GM13977 (cell line): Measurements from ENCODE around the gene C11orf68.

Source experiments
- DNase-seq: peaks from one replicate; pipeline ENCODE4 v3.0.0; 2012; ENCODE audit warnings: low spot score
- in situ Hi-C: fragments of 300-500 bp; cut with MboI; formaldehyde crosslinking; loops from one replicate; pipeline ENCODE4 v1.12.0; 2022; ENCODE audit warnings: low sequenced_read_pairs, low pct_unique_long_range_greater_than_20kb, mixed read lengths, inconsistent platforms; ENCODE audit not compliant: unreplicated experiment
- TF ChIP-seq, protein P1 (sequence below): IDR thresholded peaks from 2 replicates; pipeline ENCODE4 v1.5.1; 2012; ENCODE audit warnings: mild to moderate bottlenecking, control low read depth; ENCODE audit not compliant: insufficient read depth; ENCODE audit errors: extremely low read depth, missing control alignments

The C11orf68 gene

DNA sequence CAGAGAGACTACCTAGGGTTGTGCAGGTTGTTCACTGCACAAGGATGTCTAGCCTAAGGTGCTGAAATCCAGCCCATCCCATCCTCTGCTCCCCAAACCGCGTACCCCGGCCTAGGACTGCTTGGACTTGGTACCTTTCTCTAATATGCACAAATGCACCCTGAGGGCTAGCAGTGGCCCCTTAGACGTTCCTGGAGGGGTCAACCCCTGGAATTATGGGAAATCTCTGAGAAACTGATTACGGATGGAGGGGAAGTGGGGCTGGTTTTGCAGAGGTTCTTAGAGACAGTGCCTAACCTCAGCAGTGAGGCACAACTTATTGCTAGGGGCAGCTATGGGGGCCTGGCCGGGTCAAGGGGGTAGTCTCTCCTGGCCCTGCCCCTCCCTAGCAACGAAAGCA, 2.5 kb downstream of the C11orf68 start:
- no peak for DNase-seq
- TF ChIP-seq, protein P1, sequence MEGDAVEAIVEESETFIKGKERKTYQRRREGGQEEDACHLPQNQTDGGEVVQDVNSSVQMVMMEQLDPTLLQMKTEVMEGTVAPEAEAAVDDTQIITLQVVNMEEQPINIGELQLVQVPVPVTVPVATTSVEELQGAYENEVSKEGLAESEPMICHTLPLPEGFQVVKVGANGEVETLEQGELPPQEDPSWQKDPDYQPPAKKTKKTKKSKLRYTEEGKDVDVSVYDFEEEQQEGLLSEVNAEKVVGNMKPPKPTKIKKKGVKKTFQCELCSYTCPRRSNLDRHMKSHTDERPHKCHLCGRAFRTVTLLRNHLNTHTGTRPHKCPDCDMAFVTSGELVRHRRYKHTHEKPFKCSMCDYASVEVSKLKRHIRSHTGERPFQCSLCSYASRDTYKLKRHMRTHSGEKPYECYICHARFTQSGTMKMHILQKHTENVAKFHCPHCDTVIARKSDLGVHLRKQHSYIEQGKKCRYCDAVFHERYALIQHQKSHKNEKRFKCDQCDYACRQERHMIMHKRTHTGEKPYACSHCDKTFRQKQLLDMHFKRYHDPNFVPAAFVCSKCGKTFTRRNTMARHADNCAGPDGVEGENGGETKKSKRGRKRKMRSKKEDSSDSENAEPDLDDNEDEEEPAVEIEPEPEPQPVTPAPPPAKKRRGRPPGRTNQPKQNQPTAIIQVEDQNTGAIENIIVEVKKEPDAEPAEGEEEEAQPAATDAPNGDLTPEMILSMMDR: no peak
- in situ Hi-C loops: no loop called here

DNA sequence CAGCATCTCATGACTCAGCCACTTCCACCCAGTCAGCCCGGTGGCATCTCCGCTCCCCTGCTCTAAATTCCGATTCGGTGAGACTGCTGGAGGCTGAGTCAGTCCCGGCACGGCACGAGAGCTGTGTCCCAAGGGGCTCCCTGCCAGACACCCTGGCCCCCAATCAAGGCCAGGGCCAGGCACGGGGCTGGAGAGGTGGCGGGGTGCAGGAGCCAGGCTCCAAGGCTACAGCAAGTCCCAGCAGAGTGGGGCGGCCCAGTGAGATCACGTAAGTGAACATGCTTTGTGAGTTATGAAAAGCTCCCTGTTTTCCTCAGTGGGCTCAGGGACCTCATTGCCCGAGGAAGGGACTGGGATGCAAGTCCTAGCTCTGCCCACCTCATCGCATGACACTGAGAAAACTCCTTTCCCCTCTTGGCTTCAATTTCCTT, 3.0 kb downstream of the C11orf68 start:
- TF ChIP-seq, protein P1: no peak
- in situ Hi-C loops: no loop called here
- DNase-seq: no peak

DNA sequence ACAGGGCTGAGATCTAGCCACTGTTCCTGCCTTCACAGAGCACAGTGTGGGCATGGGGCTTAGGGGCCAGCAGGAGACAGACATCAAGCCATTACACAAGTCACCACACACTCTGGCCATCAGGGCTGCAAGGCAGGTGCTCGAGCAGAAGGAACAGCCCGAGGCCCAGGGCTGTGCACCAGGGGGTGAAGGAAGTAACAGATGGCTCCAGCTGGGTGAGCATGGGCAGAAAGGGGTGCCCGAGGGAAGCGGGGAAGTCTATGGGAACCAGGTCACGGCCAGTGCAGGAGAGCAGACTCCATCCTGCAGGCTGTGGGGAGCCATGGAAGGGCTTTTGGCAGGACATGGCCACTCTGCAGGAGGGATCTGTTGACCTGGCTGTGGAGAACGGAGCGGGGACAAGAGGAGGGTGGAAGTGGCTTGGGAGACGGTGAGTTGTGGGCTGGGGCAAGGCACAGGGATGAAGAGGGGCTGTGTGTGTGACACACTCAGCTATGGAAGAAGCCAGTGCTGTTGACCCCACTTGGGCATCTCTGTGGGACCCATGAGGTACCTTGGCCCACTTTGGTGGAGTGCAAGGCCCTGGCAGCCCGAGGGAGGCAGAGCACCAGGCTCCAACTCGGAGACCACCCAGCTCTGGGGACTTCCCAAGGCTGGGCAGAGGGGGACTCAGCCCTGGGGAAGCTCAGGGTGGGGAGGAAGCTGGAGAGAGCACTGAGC, 3.6 kb downstream of the C11orf68 start:
- no peak for DNase-seq
- TF ChIP-seq, protein P1: no peak
- in situ Hi-C loops: no loop called here

DNA sequence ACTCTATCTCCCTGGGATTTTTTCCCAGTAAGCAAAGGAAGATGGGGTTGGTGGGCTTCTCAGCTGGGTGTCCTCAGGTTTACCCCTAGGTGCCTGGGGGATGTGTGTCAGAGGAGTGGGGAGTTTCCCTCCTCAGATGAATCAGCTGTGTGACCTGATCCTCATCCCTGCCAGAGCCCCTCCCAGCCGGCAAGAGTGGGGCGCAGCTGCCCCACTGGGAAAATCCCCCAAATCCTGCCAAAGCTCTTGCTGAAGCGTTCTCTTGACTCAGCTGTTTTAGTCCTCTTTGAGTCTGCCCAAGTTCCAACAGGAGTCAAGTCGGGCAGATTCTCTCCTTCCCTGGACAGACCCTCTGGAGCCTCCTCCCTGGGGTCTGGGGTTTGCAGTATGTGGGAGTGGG, 6.0 kb downstream of the C11orf68 start:
- in situ Hi-C loops: no loop called here
- peak; percentile 50 for DNase-seq
- TF ChIP-seq, protein P1: no peak

DNA sequence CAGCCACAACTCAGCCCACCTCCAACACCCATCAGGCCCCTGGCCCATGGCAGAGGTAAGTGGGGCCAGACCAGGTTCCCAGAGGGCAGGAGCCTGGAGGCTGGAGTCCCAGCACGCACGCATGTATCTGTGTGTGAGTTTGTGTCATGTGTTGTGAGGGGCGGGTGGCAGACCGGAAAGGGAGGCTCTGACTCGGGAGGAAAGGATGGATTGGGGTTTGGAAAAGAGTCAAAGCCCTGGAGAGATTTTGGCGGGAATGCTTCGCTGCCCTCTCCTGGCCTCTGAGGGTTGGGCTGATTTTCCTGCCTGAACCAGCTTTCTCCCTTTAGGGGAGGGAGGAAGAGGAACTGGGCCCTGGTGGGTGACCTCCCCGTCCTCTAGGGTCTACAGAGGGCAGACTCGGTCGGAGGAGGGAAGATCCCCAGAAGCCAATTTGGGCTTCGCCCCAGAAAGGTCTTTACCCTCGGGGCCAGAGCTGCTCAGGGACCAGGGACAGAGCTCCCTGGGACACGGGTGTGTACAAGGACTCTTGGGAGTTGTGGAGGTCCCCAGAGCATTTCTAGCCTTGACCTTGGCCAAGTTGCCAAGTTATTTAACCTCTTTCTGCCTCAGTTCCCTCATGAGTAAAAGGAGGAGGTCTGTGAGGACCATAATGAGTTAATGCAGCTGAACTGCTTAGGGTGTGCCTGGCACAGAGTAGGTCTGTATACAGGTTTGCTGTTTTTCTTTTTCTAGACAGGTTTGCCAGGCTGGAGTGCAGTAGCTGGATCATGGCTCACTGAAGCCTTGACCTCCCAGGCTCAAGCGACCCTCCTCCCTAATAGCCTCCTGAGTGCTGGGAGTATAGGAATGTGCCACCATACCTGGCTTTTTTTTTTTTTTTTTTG, 6.9 kb downstream of the C11orf68 start:
- in situ Hi-C loops: no loop called here
- TF ChIP-seq, protein P1: peak; percentile 16
- peak; percentile 17 for DNase-seq

DNA sequence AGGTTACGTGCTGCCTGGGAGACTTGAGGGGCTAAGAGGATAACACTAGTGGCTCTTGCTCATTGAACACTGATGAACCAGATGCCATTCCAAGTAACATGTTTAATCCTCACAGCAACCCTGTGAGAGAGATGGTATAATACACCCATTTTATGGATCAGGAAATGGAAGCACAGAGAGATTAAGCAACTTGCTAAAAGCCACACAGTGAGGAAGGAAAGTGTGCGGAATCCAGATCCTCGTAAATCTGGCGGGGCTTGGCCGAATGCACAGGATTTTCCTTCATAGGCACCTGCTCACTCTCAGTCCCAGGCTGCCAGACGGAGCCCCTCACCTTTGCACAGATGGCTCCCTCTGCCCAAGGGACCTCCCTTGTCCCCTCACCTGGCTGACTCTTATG, 11.0 kb downstream of the C11orf68 start:
- in situ Hi-C loops: no loop called here
- DNase-seq: no peak
- TF ChIP-seq, protein P1: no peak
